ENCODE data around the gene COL7A1.
A peak's percentile ranks its signal among the peaks of the same experiment; 100 is the strongest.

Gene COL7A1

DNA sequence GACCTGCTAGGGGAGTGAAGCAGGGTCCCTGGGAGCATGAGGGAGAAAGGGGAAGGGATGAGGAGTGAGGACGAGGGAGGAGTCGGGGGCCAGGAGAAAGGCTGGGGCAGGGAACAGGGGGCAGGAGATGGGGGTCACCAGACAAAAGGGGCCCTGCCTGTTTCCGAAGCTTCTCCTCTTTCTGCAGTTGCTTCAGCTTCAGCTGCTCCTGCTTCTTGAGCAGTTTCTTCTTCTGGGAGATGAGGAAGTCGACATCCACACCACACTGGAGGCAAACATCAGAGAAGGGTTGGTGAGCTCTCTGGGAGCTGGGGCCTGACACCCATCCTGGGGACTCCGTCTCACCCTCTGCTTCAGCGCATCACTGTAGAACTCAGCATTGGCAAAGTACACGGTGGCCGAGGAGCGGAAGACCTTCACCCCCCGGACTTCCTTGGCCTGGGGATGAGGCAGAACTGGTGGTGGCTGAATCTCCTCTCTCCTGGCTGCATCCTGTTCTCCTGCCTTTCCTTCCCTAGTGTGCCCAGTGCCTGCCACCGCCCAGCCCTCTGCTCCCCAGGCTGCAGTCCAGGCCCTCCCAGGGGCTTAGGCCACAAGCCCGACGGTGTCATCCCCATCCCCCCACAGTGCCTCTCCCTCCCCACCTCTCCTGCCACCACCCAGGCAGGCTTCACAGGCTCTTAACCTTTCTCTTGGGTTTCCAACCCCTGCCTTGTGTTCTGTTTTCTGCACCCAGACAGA, 33.3 kb upstream of the COL7A1 start:
- Mint-ChIP-seq H3K27ac (no peak overlapping the region), H3K27me3 (no peaks in the 10 kb centered on the region), H3K36me3 (peaks cover 2% of the 10 kb centered on the region), H3K9me3 (no peaks in the 10 kb centered on the region), H3K4me3 (no peak overlapping the region), H3K4me1 (peaks cover 12% of the 10 kb centered on the region)

DNA sequence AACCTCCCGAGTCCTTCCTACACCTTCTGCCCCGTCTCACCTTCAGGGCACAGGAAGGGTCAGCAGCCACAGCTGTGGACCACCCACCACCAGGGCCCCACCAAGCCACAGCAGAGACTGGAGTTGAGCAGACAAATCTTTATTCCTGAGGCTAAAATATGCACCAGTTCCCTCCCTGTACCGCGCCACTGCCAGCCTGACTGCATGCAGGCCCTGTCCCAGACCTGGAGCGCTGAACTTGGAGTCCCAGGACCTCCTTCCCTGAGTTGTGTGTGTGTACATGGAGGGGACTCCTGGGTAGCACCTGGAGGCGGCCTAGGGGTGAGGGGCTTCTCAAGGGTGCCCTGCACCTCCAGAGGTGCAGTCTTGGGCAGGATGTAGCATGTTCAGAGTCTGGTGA, 30.5 kb upstream of the COL7A1 start:
- Mint-ChIP-seq H3K36me3 (peaks cover 2% of the 10 kb centered on the region), H3K9me3 (no peaks in the 10 kb centered on the region), H3K4me3 (no peak overlapping the region), H3K4me1 (peaks cover 12% of the 10 kb centered on the region), H3K27me3 (no peaks in the 10 kb centered on the region), H3K27ac (no peak overlapping the region)

DNA sequence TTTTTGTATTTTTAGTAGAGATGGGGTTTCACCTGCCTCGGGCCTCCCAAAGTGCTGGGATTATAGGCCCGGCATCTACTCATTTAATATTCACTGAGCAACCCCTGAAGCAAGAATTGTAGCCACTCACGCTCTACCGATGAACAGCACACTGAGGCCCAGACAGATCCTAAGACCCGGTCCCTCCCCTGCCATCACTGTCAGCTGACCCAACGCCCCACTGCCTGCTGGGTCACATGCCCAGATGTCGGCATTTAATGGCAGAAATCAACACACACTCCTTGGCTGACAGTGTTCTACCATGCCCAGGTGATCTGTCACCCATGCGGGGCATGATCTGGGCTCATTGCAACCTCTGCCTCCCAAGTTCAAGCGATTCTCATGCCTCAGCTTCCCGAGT, 29.6 kb upstream of the COL7A1 start:
- no peaks in the 10 kb centered on the region for H3K9me3 Mint-ChIP-seq
- peaks cover 2% of the 10 kb centered on the region for H3K36me3 Mint-ChIP-seq
- H3K4me1 Mint-ChIP-seq = peaks cover 12% of the 10 kb centered on the region
- H3K27me3 Mint-ChIP-seq = no peaks in the 10 kb centered on the region
- no peak overlapping the region for H3K4me3 Mint-ChIP-seq
- peak overlapping the region; percentile 79 for H3K27ac Mint-ChIP-seq

DNA sequence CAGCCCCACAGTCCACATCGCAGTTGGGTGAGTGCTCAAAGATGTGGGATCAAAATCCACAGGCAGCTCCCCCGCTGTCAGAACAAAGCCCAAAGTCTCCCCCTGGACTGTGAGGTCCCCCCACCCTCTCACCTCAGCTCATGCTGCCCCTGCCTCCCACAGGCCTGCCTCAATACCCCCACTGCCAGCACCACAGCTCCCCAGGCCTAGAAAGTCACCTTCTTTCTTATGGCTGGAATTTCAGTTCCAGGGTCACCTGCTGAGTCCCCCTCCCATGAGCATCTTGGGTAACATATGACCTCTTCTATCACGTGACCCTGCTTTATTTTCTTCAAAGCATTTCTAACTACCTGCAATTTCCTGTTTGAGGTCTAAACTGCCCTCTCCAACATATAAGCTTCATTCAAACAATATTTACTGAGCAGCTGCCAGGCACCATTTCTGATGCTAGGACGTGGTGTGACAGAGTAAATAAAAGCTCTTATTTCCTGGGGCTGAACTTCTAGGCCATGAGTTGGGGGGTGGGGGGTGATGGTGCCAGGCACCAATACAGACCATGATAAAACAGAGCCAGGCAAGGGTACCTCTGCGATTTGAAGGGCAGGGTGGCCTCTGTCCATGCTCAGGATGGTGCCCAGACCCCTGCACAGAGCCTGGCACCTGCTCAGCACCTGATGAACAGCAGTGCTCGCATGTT, 28.9 kb upstream of the COL7A1 start:
- H3K27me3 Mint-ChIP-seq = no peaks in the 10 kb centered on the region
- no peaks in the 10 kb centered on the region for H3K9me3 Mint-ChIP-seq
- H3K4me3 Mint-ChIP-seq = no peak overlapping the region
- peaks cover 2% of the 10 kb centered on the region for H3K36me3 Mint-ChIP-seq
- peaks cover 12% of the 10 kb centered on the region for H3K4me1 Mint-ChIP-seq
- no peak overlapping the region for H3K27ac Mint-ChIP-seq

DNA sequence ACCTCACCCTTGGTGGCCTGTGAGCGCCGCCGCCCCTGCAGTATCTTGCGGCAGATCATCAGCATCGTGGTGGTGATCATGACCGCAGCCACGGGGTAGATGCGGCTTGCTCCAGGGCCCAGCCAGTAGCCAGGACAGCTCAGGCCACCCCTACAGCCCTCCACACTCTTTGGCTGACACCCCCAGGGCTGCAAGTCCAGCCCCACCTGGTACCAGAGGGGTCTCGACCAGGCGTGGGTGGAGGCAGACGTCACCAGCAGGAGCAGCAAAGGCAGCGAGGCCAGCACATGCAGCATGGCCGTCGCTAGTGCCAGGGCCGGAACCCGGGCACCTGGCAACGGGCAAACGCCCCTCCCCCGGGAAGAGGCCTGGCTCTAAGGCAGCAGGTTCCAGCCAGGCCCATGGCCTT, 26.3 kb upstream of the COL7A1 start, which contains the start of gene TMEM89:
TMEM89 (minus strand) TSS at position 309 of the 409 bp plus-strand sequence; CDS start at position 296, 13 bp downstream.
- Mint-ChIP-seq H3K4me1 (peaks cover 12% of the 10 kb centered on the region), H3K4me3 (no peak within 1 kb of the TSS), H3K9me3 (no peaks in the 10 kb centered on the region), H3K27me3 (no peaks in the 10 kb centered on the region), H3K36me3 (no peaks in the 10 kb centered on the region), H3K27ac (no peak within 1 kb of the TSS)

DNA sequence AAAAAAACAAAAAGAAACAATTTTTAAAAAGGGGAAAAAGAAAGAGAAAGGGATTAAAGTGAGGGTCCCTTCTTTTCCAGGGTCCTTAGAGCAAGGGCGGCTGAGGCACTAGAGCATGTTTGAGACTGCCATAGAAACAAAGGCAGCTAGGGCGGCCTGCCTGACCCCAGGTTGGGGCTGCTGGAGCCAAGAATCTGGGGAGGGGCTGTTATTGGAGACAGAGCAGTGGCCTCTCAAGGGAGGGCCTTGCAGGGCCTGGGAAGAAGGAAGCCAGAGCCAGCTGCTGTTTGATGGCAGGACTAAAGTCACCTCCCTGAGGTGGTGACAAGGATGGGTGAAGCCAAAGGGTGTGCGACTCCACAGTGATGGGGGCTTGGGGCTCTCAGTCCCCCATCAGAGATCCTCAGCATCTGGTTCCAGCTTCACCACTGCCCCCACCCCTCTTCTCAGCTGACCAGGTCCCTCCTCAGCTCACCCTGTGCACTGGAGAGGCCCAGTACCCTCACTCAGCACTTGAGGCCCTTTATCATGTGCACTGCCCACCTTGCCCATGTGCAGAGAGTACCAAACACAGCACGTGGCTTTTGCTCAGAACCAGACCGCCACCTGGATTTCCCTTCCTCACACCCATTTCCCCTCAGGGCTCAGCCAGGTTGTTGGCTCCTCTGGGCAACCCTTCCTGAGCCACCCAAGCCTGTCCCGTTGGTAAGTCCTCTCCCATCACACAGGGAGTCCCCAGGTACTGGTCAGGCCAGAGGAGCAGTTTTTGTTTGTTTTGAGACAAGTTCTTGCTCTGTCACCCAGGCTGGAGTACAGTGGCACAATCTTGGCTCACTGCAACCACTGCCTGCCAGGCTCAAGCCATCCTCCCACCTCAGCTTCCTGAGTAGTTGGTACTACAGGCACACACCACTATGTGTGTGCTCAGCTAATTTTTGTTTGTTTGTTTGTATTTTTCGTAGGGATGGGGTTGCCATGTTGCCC, 24.7 kb upstream of the COL7A1 start:
- Mint-ChIP-seq H3K9me3 (no peaks in the 10 kb centered on the region), H3K4me3 (no peak overlapping the region), H3K27ac (no peak overlapping the region)

DNA sequence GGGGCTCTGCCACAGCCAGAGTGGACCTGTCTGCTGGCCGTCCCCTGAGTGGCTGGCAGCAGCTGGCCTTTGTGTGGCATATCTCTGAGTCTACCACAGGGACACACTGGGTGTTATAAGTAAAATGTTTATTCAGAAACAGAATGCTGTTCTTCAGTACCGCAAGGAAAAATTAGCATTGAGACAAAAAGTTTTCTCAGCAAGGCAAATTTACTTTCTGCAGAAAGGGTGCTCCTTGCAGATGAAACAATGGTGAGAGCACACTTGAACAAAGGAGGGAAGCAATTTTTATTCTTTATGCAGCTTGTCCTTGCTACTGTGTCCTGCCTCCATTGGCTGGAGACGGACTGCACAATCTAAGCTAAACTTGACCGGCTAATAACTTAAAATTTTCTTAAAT, 22.4 kb upstream of the COL7A1 start:
- H3K27ac Mint-ChIP-seq = no peak overlapping the region
- no peaks in the 10 kb centered on the region for H3K9me3 Mint-ChIP-seq
- H3K4me3 Mint-ChIP-seq = no peak overlapping the region
- no peaks in the 10 kb centered on the region for H3K36me3 Mint-ChIP-seq
- H3K4me1 Mint-ChIP-seq = no peaks in the 10 kb centered on the region
- H3K27me3 Mint-ChIP-seq = no peaks in the 10 kb centered on the region

More for the DNA sequence above, 24.7 kb upstream of the COL7A1 start:
- Mint-ChIP-seq H3K27me3 (no peaks in the 10 kb centered on the region), H3K4me1 (peaks cover 10% of the 10 kb centered on the region), H3K36me3 (no peaks in the 10 kb centered on the region)

DNA sequence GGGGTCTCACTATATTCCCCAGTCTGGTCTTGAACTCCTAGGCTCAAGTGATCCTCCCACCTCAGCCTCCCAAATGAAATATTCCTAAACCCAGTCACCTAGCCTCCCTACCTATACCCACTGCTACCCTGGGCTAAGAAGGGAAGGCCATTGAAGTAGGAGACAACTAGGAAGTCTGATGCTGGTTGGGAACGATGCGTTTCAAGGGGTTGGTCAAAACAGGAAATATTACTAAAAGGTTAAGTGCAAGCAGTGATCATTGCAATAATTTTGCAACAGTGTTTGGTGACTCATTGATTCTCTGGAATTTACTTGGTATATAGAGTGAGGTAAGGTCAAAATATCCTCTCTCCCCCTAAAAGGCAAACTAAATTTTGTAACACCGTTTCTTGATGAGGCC, 18.9 kb upstream of the COL7A1 start:
- no peak overlapping the region for H3K27ac Mint-ChIP-seq
- no peaks in the 10 kb centered on the region for H3K9me3 Mint-ChIP-seq
- H3K4me1 Mint-ChIP-seq = peaks cover 5% of the 10 kb centered on the region
- H3K4me3 Mint-ChIP-seq = no peak overlapping the region
- H3K36me3 Mint-ChIP-seq = peaks cover 1% of the 10 kb centered on the region
- no peaks in the 10 kb centered on the region for H3K27me3 Mint-ChIP-seq

DNA sequence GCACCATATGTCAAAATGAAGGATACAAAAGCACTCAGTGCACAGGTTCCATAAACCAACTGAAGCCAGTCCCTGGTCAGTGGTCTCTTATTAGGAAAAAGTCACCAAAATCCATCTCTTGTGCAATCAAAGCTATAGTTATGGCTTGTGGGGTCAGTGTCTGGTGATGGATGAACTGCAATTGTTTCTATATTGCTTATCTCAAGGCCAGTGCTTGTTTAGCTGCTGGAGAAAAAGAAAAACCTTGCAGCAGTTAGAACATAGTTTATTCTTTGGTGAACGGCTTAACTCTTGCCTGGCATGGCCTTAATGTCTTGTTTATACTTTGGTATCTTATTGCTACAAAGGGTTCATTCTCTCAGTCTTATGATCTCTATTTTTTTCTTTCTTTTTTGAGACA, 17.2 kb upstream of the COL7A1 start:
- H3K27me3 Mint-ChIP-seq = no peaks in the 10 kb centered on the region
- H3K27ac Mint-ChIP-seq = no peak overlapping the region
- no peak overlapping the region for H3K4me3 Mint-ChIP-seq
- peaks cover 16% of the 10 kb centered on the region for H3K4me1 Mint-ChIP-seq
- H3K9me3 Mint-ChIP-seq = no peaks in the 10 kb centered on the region
- H3K36me3 Mint-ChIP-seq = peaks cover 4% of the 10 kb centered on the region

DNA sequence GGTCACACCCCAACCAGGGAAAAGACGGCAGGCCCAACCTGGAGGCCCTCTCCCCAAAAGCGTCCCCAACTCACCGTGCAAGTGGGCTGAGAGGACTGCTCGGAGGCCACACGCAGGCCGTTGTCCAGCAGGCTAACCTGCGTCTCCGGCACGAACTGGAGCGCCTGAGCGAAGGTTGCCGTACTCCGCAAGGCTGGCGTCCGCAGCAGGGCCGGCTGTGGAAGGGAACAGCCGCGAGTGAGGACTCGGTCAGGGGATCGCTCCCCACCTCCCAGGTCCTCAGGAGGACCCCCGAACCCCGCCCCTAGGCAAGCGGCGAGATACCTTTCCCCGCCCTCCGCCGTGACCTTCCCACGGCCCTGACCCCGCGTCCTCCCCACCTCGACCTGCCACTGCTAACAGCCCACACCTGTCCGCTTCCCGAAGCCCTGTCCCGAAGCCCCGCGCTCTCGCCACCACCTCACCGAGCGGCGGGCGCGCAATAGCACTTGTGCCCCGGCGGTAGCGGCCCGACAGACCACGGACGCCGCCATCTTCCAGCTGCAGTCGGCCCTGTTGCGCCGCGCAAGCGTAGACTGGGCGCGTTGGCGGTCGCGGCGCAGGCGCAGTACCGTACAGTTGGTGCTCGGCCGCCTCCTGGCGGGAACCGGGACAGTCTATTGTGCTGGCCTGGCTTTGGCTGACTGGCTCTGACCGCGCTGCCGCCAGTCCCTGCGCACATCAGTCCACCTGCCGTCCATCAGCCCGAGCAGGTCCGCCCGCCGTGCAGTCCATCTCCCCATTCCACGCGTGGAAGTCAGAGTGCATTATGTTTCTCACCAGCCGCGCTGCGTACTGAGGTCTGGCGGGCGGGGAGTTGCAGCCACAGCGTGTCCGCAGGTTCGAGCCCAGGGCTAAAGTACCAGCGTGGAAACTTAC, 14.2 kb upstream of the COL7A1 start, which contains the start of gene UQCRC1:
UQCRC1 (minus strand) TSS at position 559 of the 918 bp plus-strand sequence; CDS start at position 533, 26 bp downstream.
- H3K27ac Mint-ChIP-seq = peak within 1 kb of the TSS; percentile 99
- peak within 1 kb of the TSS; percentile 99 for H3K4me3 Mint-ChIP-seq
- no peaks in the 10 kb centered on the region for H3K27me3 Mint-ChIP-seq
- peaks cover 16% of the 10 kb centered on the region for H3K4me1 Mint-ChIP-seq
- H3K36me3 Mint-ChIP-seq = peaks cover 6% of the 10 kb centered on the region
- no peaks in the 10 kb centered on the region for H3K9me3 Mint-ChIP-seq

DNA sequence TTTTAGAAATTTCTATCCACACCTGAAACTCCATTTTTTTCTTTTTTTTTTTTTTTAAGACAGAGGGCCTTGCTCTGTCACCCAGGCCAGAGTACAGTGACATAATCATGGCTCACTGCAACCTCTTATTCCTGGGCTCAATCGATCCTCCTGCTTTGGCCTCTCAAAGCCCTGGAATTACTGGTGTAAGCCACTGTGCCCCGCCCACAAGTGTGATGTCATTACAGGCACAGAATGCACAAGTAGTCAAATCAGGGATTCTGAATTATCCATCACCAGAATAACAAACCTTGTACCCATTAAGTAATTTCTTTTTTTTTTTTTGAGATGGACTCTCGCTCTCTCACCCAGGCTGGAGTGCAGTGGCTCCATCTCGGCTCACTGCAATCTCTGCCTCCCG, 12.4 kb upstream of the COL7A1 start:
- no peaks in the 10 kb centered on the region for H3K9me3 Mint-ChIP-seq
- peaks cover 16% of the 10 kb centered on the region for H3K4me1 Mint-ChIP-seq
- no peak overlapping the region for H3K4me3 Mint-ChIP-seq
- peaks cover 10% of the 10 kb centered on the region for H3K36me3 Mint-ChIP-seq
- no peaks in the 10 kb centered on the region for H3K27me3 Mint-ChIP-seq
- H3K27ac Mint-ChIP-seq = no peak overlapping the region

DNA sequence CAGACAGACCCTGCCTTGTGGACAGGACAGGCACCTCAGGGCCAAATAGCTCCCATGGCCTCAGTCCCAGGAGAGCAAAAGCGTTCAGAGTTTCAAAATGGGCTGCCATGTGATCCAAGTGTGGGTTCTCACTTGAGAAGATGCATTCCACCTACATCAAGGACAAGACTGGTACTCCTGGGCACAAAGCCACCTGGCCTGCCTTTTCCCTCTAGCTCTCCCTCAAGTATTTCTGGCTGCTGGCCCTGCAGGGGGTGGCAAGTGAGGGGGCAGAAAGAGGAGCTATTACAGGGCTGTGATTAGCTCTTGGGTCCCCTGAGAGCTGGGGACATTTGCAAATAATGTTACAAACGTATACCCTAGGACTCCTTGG, 6.5 kb upstream of the COL7A1 start:
- Mint-ChIP-seq H3K27ac (no peak overlapping the region), H3K36me3 (peaks cover 7% of the 10 kb centered on the region), H3K4me1 (no peaks in the 10 kb centered on the region), H3K27me3 (no peaks in the 10 kb centered on the region), H3K4me3 (no peak overlapping the region), H3K9me3 (no peaks in the 10 kb centered on the region)

DNA sequence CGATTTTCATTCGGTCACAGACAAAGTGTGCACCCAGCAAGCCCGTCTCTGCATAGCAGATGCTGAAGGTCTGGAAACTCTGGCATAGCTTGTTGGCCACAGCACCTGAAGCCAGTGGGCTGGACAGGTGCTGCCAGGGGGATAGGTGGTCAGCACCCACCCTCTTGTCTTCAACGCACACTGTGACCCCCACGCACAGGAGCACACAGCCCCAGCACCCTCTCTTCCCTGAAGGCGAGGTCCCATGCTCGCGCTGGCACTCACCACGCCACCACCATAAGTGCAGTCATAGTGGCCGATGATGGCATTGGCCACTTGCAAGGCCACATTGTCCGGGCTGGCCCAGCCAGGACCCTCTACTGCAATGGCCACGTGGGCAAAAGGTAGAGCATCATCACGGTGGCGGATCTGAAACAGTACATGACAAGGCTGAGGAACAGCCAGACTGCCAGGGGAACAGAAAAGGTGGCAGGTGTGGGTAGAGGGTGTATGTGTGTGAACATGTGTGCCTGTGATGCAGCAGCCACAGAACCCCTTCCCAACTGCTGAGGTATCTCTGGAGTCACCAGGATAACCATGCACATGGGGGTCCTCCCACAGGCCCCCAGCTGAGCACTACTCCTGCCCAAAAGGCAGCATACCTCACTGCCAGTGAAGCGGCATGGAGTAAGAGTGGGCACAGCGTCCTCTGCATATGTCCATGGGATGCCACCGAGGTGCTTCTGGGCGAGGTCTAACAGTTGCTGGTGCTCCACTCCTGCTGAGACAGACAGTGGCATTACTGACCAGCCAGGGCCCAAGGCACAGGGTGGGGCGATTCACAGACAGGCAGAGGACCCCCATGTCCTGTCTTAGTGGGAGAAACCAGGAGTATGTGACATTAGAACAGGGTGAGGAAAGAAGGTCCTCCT, 5.8 kb upstream of the COL7A1 start:
- Mint-ChIP-seq H3K27me3 (no peaks in the 10 kb centered on the region), H3K36me3 (peaks cover 7% of the 10 kb centered on the region), H3K9me3 (no peaks in the 10 kb centered on the region), H3K4me1 (no peaks in the 10 kb centered on the region), H3K27ac (no peak overlapping the region), H3K4me3 (no peak overlapping the region)
